ENCODE data around the gene VSTM2L.

Gene VSTM2L

GRCh38 chr20:37958856-37959520 is 56.1 kb downstream of the VSTM2L start:
- TF ChIP-seq FOXM1 (IDR thresholded peaks at IDR 0.05; ENCODE audit: borderline replicate concordance, low read depth), result no peak

- TF ChIP-seq ZBTB7A (IDR thresholded peaks at IDR 0.05; ENCODE audit: low read depth) (no peak), TCF12 (IDR thresholded peaks at IDR 0.05; ENCODE audit: low read depth) (no peak), CREB1 (IDR thresholded peaks at IDR 0.05; ENCODE audit: low read depth) (no peak), MAX (IDR thresholded peaks at IDR 0.05) (no peak), FOXM1 (IDR thresholded peaks at IDR 0.05; ENCODE audit: borderline replicate concordance, low read depth) (no peak)
Measured at GRCh38 chr20:37961066-37961465, 58.1 kb downstream of the VSTM2L start.

- TF ChIP-seq MAX (IDR thresholded peaks at IDR 0.05) (no peak), CREB1 (IDR thresholded peaks at IDR 0.05; ENCODE audit: low read depth) (no peak), USF1 (IDR thresholded peaks at IDR 0.05) (no peak), ZBTB7A (IDR thresholded peaks at IDR 0.05; ENCODE audit: low read depth) (no peak), YY1 (IDR thresholded peaks at IDR 0.05; ENCODE audit: low read depth) (no peak), TAF1 (IDR thresholded peaks at IDR 0.05; ENCODE audit: low read depth) (no peak), REST (IDR thresholded peaks at IDR 0.05; ENCODE audit: low read depth) (no peak), TCF12 (IDR thresholded peaks at IDR 0.05; ENCODE audit: low read depth) (no peak), RAD21 (IDR thresholded peaks at IDR 0.05; ENCODE audit: low read depth) (no peak), TEAD4 (IDR thresholded peaks at IDR 0.05) (no peak), EGR1 (IDR thresholded peaks at IDR 0.05) (no peak), FOXM1 (IDR thresholded peaks at IDR 0.05; ENCODE audit: borderline replicate concordance, low read depth) (no peak), EP300 (IDR thresholded peaks at IDR 0.05; ENCODE audit: borderline replicate concordance) (no peak), CEBPB (IDR thresholded peaks at IDR 0.05) (no peak), NFIC (IDR thresholded peaks at IDR 0.05) (no peak)
Measured at GRCh38 chr20:37968841-37969401, 66.0 kb downstream of the VSTM2L start.

- no peak for TF ChIP-seq TAF1 (IDR thresholded peaks at IDR 0.05; ENCODE audit: low read depth)
- no peak for TF ChIP-seq ZBTB7A (IDR thresholded peaks at IDR 0.05; ENCODE audit: low read depth)
- TF ChIP-seq REST (IDR thresholded peaks at IDR 0.05; ENCODE audit: low read depth), result no peak
- TF ChIP-seq CEBPB (IDR thresholded peaks at IDR 0.05), result no peak
- TF ChIP-seq NFIC (IDR thresholded peaks at IDR 0.05), result no peak
- TF ChIP-seq MAX (IDR thresholded peaks at IDR 0.05), result no peak
- TF ChIP-seq FOXM1 (IDR thresholded peaks at IDR 0.05; ENCODE audit: borderline replicate concordance, low read depth), result no peak
- TF ChIP-seq TCF12 (IDR thresholded peaks at IDR 0.05; ENCODE audit: low read depth), result no peak
- no peak for TF ChIP-seq EGR1 (IDR thresholded peaks at IDR 0.05)
- TF ChIP-seq RAD21 (IDR thresholded peaks at IDR 0.05; ENCODE audit: low read depth), result no peak
- no peak for TF ChIP-seq USF1 (IDR thresholded peaks at IDR 0.05)
- TF ChIP-seq CREB1 (IDR thresholded peaks at IDR 0.05; ENCODE audit: low read depth), result no peak
- no peak for TF ChIP-seq EP300 (IDR thresholded peaks at IDR 0.05; ENCODE audit: borderline replicate concordance)
- no peak for TF ChIP-seq TEAD4 (IDR thresholded peaks at IDR 0.05)
- TF ChIP-seq YY1 (IDR thresholded peaks at IDR 0.05; ENCODE audit: low read depth), result no peak
Measured at GRCh38 chr20:37969949-37970855, 67.3 kb downstream of the VSTM2L start.

GRCh38 chr20:37970856-37971245 is 67.9 kb downstream of the VSTM2L start:
- TF ChIP-seq TAF1 (IDR thresholded peaks at IDR 0.05; ENCODE audit: low read depth), result no peak
- no peak for TF ChIP-seq REST (IDR thresholded peaks at IDR 0.05; ENCODE audit: low read depth)
- no peak for TF ChIP-seq TEAD4 (IDR thresholded peaks at IDR 0.05)
- no peak for TF ChIP-seq CEBPB (IDR thresholded peaks at IDR 0.05)
- no peak for TF ChIP-seq YY1 (IDR thresholded peaks at IDR 0.05; ENCODE audit: low read depth)
- TF ChIP-seq MAX (IDR thresholded peaks at IDR 0.05), result no peak
- TF ChIP-seq ZBTB7A (IDR thresholded peaks at IDR 0.05; ENCODE audit: low read depth), result no peak

Measured in Ishikawa (cell line).